NCI-H2107 (cell line): ENCODE data around the gene DNAH3.
A peak's percentile ranks its signal among the peaks of the same experiment; 100 is the strongest.
"Not testable (repeated sequence)": the region's sequence is repeated elsewhere in the genome, so short reads cannot be mapped to it uniquely, and the experiment has no call there.

ENCODE experiments used
- DNase-seq: peaks from one replicate; lab custom pipeline; 2025; lab: John Stamatoyannopoulos, UW

DNAH3 gene

GRCh38 chr16:21005008-21005407, 145.6 kb downstream of the DNAH3 start:
- no peak for DNase-seq

DNA sequence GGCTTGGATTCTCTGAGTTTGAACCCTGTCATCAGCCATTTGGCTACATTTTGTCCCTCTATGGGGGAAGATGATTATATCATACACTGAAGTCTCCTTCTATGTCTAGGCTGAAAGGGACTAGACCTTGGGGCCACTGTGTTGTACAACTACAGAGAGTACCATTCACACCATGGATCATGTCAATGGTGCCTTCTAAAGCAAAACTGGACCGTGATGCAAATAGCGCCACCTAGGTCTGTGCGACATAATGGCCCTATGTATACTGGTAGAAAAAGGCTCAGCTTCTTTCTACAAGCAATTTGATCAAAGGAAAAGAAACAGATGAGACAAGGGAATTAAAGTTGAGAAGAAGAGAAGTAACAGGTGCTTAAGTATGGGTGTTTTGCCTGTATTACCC, 149.4 kb downstream of the DNAH3 start:
- no peak for DNase-seq

- DNase-seq: no peak
These were observed 153.5 kb downstream of the DNAH3 start for GRCh38 chr16:20997147-20997546.

DNA sequence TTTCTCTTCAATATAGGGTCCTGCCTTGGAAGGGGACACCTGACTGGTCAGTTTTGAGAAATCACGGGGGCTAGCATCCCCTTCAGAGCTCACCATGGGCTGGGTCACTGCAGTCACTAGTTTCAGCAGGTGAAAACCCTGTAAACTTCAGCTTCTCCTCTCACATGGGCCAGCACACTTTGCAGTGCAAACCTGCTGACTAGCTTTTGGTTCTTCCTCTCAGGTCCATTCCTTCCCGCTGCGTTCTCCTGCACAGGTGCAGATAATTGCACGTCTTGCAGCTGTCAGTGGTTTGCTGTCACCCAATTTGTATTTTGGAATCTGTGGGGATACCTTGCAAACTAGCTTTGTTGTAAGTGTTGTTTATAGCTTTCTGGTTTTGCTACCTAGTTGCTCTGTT, 154.9 kb downstream of the DNAH3 start:
- no peak for DNase-seq

DNA sequence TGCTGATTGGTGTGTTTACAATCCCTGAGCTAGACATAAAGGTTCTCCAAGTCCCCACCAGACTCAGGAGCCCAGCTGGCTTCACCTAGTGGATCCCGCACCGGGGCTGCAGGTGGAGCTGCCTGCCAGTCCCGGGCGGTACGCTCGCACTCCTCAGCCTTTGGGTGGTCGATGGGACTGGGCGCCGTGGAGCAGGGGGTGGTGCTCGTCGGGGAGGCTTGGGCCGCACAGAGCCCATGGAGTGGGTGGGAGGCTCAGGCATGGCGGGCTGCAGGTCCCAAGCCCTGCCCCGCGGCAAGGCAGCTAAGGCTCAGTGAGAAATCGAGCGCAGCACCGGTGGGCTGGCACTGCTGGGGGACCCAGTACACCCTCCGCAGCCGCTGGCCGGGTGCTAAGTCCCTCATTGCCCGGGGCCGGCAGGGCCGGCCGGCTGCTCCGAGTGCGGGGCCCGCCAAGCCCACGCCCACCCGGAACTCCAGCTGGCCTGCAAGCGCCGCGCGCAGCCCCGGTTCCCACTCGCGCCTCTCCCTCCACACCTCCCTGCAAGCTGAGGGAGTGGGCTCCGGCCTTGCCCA, 161.1 kb downstream of the DNAH3 start:
- not testable (repeated sequence) for DNase-seq

DNA sequence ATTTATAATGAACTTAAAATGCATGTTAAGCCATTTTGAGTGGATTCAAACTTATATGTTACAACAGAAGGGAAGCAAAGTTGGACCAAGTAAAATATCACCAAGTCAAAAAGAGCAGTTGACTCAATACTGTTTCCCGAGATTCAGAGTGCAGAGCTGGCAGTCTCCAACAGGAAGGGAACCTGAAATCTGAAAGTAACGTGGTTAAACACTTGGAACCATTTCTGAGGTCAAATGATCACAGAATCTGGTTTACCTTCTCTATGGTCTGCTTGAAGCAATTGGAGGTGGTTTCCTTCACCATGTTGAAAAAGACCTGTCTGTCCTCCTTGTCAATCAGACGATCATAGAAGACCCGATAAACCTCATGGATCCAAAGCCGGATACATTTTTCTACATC, 163.6 kb downstream of the DNAH3 start:
- DNase-seq: no peak

- no peak for DNase-seq
These were observed 166.6 kb downstream of the DNAH3 start for GRCh38 chr16:20984019-20984418.

DNA sequence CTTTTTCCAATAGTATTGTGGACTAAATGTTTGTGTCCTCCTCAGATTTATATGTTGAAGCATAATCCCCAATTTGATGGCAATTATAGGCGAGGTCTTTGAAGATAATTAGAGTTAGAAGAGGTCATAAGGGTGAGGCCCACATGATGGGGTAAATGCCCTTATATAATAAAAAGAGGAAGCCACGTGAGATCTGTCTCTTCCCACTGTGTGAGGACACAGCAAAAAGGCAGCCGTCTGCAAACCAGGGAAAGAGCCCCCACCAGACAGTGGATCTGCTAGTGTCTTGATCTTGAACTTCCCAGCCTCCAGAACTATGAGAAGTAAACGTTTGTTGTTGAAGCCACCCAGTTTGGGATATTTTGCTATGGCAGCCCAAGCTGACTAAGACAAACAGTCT, 174.1 kb downstream of the DNAH3 start:
- no peak for DNase-seq

DNA sequence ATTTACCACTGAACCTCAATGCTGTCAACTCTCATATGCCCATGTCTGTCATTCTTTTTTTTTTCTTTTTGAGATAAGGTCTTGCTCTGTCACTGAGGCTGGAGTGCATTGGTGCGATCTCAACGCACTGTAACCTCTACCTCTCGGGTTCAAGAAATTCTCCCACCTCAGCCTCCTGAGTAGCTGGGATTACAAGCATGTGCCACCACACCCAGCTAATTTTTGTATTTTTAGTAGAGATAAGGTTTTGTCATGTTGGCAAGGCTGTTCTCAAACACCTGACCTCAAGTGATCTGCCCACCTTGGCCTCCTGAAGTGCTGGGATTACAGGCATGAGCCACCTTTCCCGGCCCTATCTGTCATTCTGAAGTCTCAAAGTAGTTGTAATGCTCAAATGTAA, 177.4 kb downstream of the DNAH3 start:
- DNase-seq: not testable (repeated sequence)

DNA sequence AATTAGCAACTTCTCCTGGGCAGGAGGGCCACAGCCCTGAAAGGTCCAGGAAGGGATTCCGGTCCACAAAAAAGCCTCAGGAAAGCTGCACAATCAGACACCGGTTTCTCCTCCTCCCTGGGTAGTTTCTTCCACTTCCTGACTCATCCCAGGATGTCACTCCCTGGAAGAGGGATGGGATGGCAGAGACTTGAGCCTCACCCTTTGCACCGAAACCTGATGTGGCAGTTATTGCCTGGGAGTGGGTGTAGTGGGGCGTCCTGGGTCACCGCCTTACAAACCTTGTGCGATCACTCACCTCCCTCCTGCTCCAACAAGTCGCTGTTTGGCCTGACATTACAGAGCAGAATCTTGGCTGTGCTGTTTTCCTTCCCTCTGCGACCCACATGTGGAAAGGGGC, 179.2 kb downstream of the DNAH3 start:
- no peak for DNase-seq

DNA sequence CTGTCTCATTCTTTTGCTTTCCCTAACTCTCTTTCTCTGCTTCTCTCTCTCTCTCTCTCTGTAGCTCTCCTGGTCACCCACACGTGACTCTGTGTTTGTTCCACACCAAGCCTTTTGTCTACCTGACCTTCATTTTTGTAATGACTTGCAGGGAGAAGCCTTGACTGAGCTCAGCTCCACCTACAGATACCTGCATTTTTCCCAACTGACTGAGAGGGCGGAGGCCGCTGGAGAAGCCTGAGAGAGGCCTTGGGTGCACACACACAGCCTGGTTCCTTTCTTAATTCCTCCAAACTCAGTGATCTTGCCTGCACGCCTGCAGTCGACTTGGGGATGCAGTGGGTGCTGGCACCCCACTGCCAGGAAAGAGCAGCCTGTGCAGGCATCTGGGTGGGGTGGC, 181.3 kb downstream of the DNAH3 start:
- no peak for DNase-seq

- no peak for DNase-seq
These were observed 181.9 kb downstream of the DNAH3 start for GRCh38 chr16:20968765-20969164.

GRCh38 chr16:20960899-20961298, 189.7 kb downstream of the DNAH3 start:
- DNase-seq: no peak

DNA sequence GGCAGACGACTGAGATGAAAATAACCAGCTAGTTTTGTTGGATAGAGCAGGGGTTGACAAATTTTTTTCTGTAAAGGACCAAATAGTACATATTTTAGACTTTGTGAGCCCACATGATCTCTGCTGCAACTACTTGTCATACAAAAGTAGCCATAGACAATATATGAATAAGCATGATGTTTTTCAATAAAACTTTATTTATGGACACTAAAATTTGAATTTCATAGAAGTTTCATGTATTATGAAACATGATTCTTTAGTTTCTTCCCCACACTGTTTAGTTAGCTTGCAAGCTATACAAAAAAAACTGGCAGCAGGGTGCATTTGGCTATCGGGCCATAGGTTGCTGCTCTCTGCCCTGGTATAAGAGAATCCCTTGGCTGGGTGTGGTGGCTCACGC, 193.5 kb downstream of the DNAH3 start:
- no peak for DNase-seq

GRCh38 chr16:20956319-20956718, 194.3 kb downstream of the DNAH3 start:
- no peak for DNase-seq

- DNase-seq: no peak
These were observed 196.1 kb downstream of the DNAH3 start for GRCh38 chr16:20954574-20954973.

DNA sequence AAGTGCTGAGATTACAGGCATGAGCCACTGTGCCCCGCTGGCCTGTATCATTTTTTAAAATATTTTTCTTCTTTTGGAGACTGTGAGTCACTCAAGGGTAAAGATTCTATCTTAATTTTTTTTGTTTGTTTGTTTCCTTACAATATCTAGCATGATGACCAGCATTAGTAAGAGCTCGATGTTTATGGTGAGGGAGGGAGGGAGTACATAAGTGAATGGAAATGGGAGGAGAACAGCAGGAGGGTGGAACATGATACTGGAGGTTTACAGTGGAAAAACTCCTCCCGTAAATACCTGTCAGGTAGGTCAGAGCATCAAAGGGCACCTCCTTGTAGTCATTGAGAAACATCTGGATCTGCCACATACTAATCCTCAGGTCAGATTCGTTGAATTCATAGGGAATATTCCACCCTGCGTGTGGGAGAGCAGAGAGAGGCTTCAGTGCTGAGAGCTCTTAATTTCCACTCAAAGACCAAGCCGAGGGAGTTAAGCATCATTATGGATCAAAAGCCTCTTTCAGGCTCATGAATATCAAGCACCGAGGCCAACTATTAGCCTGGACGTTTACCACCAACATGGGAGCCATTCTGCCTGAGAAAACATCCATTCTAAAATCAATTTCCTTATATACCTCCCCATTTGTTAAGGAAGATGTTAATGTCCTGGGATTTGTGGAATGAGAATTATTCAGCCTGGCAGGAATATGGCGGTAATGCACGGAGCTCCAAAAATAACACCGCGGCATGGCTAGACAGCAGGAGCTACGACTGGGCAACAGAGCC, 198.3 kb downstream of the DNAH3 start:
- DNase-seq: peak; percentile 11

- no peak for DNase-seq
These were observed 200.4 kb downstream of the DNAH3 start for GRCh38 chr16:20950294-20950693.

DNA sequence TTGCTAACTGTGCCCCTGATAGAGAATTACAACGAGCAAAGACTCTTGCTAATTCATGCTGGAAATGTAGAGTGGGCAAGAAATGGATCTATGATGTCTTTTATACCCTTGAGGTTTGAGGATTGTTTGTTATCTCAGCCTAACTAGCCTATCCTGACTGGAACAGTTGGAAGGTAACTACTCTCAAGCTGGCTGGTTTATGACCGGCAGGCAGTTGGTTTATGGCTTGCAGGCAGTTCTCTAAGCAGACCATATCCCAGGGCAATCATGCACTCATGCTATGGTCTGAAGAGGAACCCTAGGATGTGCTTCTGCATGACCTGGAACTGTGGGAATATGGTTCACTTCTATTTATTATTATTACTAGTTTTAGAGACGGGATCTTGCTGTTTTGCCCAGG, 201.0 kb downstream of the DNAH3 start:
- DNase-seq: no peak

GRCh38 chr16:20948444-20948843, 202.2 kb downstream of the DNAH3 start:
- DNase-seq: no peak

- DNase-seq: no peak
These were observed 204.5 kb downstream of the DNAH3 start for GRCh38 chr16:20946015-20946629.

DNA sequence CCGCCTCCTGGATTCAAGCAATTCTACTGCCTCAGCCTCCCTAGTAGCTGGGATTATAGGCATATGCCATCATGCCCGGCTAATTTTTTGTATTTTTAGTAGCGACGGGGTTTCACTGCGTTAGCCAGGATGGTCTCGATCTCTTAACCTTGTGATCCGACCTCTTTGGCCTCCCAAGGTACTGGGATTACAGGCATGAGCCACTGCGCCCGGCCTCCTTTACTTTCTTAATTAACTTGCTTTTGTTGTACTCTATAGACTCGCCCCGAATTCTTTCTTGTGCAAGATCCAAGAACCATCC, 205.1 kb downstream of the DNAH3 start:
- not testable (repeated sequence) for DNase-seq

DNA sequence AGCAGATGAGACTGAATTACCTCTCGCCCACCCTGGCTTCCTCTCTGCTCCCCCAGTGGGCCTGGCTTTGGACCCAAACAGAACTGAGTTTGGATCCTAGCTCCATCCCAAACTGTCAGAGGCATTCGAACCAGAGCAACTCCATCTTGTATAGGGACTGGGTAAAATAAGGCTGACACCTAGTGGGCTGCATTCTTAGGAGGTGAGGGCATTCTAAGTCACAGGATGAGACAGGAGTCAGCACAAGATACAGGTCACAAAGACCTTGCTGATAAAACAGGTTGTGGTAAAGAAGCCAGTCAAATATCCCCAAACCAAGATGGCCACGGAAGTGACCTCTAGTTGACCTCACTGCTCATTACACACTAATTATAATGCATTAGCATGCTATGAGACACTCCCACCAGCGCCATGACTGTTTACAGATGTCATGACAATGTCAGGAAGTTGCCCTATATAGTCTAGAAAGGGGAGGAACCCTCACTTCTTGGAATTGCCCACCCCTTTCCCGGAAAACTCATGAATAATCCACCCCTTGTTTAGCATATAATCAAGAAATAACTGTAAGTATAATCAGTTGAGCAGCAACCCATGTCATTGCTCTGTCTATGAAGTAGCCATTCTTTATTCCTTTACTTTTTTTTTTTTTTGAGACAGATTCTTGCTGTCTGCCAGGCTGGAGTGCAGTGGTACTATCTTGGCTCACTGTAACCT, 205.6 kb downstream of the DNAH3 start:
- DNase-seq: no peak
